ENCODE results near the gene PTPRM. TPM values are rescaled to one million over a fixed set of nuclear protein-coding genes. Genes with fewer than 3 reads are reported as not detected.

Gene PTPRM
- total and polyA plus RNA-seq, 2 of the 8 experiments (the other 6 are each of a cell fraction or from before 2014, with no cell fraction given) = 4.1 to 7.0 TPM

- H3K18ac ChIP-seq (ENCODE audit: extremely low read depth, low read length) = no peak overlapping the region
- H2BK5ac ChIP-seq (ENCODE audit: low read depth, low read length) = no peak overlapping the region
- no peak overlapping the region for H4K8ac ChIP-seq (ENCODE audit: extremely low read depth, insufficient read depth, low read length)
- no peaks in the 10 kb centered on the region for H3K79me2 ChIP-seq (ENCODE audit: control insufficient read depth in 1 of 2, insufficient read depth in 2 of 2, low read length in 2 of 2)
- H2BK20ac ChIP-seq (ENCODE audit: low read length) = no peak overlapping the region
- FAIRE-seq (no peak), DNase-seq (ENCODE audit: low read depth in 1 of 2, low spot score in 2 of 2) (no peak)
- H3K27ac ChIP-seq (ENCODE audit: low read depth, low read length) = no peak overlapping the region
- no peaks in the 10 kb centered on the region for H3K9me3 ChIP-seq (ENCODE audit: insufficient read depth in 2 of 2, low read depth in 1 of 2, low read length in 1 of 2)
- no peak overlapping the region for H3K14ac ChIP-seq (ENCODE audit: insufficient read length)
- H3K79me1 ChIP-seq (ENCODE audit: low read depth, low read length) = no peaks in the 10 kb centered on the region; the same call in 1 of the 2 replicates
- no peaks in the 10 kb centered on the region for H3K23me2 ChIP-seq (ENCODE audit: low read depth, low read length)
- H2AK5ac ChIP-seq (ENCODE audit: low read depth, low read length) = no peak overlapping the region
- H3K56ac ChIP-seq (replicated peaks; ENCODE audit: insufficient read length, low read depth, low read length) = no peak overlapping the region
- H3K4me3 ChIP-seq (ENCODE audit: extremely low read depth in 1 of 4, insufficient read depth in 2 of 4, low read depth in 3 of 4, low read length in 4 of 4) = no peak overlapping the region
- no peak overlapping the region for H3K23ac ChIP-seq (ENCODE audit: insufficient read length)
- no peak overlapping the region for H3K9ac ChIP-seq (replicated peaks in 1 of 4; ENCODE audit: extremely low read depth in 1 of 4, low read depth in 3 of 4, low read length in 3 of 4)
- H4K20me1 ChIP-seq (replicated peaks in 1 of 2; ENCODE audit: control insufficient read depth in 1 of 2, insufficient read depth in 2 of 2, low read length in 2 of 2) = no peaks in the 10 kb centered on the region
- no peaks in the 10 kb centered on the region for H3K27me3 ChIP-seq (replicated peaks in 1 of 4; ENCODE audit: control insufficient read depth in 3 of 4, extremely low read depth in 1 of 4, insufficient read depth in 3 of 4, low read length in 3 of 4)
- H2BK120ac ChIP-seq (replicated peaks; ENCODE audit: low read depth, low read length) = no peak overlapping the region
- no peaks in the 10 kb centered on the region for H3K36me3 ChIP-seq (ENCODE audit: control insufficient read depth in 2 of 4, insufficient read depth in 4 of 4, low read length in 3 of 4)
- ChIA-PET POLR2A (ENCODE audit: partially characterized antibody) (no interaction called here), CTCF (ENCODE audit: partially characterized antibody) (no interaction called here)
- H3K4me2 ChIP-seq (ENCODE audit: insufficient read depth in 1 of 2, low read depth in 2 of 2, low read length in 2 of 2) = no peak overlapping the region
- no peak overlapping the region for H2BK15ac ChIP-seq (ENCODE audit: low read length)
- H4K5ac ChIP-seq (ENCODE audit: insufficient read length, low read depth, low read length) = no peak overlapping the region
- 98% methylated on average over 8 of the region's 8 CpGs; no CpG with 5 or more reads in 1 of the 2 experiments for whole genome bisulfite sequencing, 2 experiments (ENCODE audit: extremely low coverage in 1 of 2, insufficient coverage in 1 of 2, insufficient read length in 1 of 2, insufficient replicate concordance in 2 of 2, low coverage in 1 of 2, low lambda C conversion rate in 2 of 2, missing lambda C conversion rate in 1 of 2)
- H3K4me1 ChIP-seq (replicated peaks in 1 of 4; ENCODE audit: control insufficient read depth in 3 of 4, insufficient read depth in 4 of 4, low read length in 3 of 4) = peaks cover 0 to 1% (median 0%) of the 10 kb centered on the region in 4 experiments; a peak in 1 of 7 replicates
- H3K4ac ChIP-seq (replicated peaks; ENCODE audit: insufficient read length, low read depth, low read length) = no peak overlapping the region
- no peak overlapping the region for H2BK12ac ChIP-seq (ENCODE audit: low read depth, low read length)
- H2AFZ ChIP-seq (ENCODE audit: low read length) = no peak overlapping the region
- no peak overlapping the region for H4K91ac ChIP-seq (replicated peaks; ENCODE audit: insufficient read length, low read length)
- no peak for TF ChIP-seq CEBPB (IDR thresholded peaks at IDR 0.05; ENCODE audit: low read depth, low read length)
Measured at GRCh38 chr18:7678389-7678788, 111.3 kb downstream of the PTPRM start.
